ENCODE data around the gene HTRA2. TPM values are rescaled to one million over a fixed set of nuclear protein-coding genes. Genes with fewer than 3 reads are reported as not detected.

Gene HTRA2
- polyA plus RNA-seq, 1 donor: 28.8 TPM

DNA sequence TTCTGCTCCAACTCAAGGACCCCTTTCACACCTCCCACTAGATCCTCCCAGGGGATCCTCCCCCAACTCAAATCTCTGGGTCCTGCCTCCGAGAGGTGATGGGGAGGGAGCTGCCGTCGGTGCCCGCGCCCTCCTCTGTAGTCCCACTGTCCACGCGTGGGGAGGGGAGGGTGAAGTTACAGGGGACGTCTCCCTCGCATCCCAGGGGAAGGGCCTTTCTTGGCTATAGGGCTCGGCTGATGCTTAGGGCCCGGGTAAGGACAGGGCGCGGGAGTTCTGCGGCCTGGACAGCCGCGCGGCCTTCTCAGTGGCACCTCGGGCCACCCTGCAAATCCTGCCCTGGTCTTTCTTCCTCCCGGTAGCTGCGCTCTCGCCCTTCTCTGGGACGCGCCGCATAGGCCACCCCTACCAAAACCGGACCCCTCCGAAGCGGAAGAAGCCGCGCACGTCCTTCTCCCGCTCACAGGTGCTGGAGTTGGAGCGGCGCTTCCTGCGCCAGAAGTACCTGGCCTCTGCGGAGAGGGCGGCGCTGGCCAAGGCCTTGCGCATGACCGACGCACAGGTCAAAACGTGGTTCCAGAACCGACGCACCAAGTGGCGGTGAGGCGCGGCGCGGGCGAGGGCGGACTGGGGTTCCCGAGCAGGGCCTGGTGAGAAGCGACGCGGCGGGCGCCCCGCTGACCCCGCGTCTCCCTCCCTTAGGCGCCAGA lies 14.3 kb upstream of the HTRA2 start:
- no peak for DNase-seq (ENCODE audit: low read depth)

- DNase-seq (ENCODE audit: low read depth): no peak
These were observed 13.6 kb upstream of the HTRA2 start for GRCh38 chr2:74515981-74516633.

GRCh38 chr2:74516650-74517049 lies 13.1 kb upstream of the HTRA2 start:
- no peak for DNase-seq (ENCODE audit: low read depth)

DNA sequence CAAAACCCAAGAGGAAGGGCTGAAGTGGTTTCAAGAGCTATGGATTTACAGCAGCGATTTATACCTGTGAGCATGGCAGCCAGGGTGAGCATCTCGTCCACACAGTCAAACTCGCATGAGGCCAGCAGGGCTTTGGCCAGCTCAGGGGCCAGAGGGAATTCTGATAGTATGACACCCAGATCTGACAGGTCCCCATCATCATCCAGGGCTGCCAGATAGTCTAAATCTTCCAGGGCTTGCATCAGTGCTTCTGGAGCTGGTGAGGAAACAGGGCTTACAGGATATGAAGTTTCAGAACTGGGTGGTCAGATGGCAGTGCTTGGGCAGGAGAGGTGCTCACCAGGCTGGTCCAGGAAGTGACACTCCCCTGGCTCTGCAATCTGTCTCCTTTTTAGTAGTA lies 7.2 kb upstream of the HTRA2 start:
- no peak for DNase-seq (ENCODE audit: low read depth)

- DNase-seq (ENCODE audit: low read depth): no peak
These were observed 5.7 kb upstream of the HTRA2 start for GRCh38 chr2:74524005-74524404.

DNA sequence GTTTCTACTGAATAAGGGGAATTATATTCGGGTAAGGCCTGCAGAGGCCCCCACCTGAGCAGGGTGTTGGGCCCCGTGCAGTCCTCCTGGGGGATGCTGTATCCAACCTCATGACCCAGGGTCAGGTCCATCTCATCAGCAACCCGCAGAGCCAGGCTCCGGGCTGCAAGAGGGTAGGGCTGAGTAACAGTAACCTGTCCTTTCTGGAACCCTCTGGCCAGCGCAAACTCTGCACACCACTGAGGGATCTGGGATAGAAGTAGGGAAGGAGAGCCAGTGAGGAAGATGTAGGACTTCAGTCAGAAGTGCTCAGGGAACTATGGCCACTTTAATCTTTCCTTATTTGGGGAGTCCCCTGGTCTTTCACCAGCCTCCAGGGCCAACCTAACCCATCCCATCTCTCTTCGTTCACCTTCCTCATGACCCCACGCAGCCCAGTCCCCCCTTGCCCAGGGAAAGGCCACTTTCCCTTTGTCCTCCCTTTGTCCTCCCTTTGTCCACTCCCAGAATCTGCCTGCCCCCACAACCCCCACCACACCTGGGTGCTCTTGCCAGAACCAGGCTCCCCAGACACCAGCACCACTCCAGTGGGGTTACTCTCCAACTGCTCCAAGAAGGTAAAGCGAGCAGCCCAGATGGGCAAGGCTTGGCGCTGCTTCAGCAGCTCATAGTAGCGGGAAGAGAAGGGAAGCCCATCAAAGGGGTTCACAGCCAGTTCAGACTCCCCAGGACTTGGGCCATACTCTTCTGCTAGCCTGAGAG lies 4.6 kb upstream of the HTRA2 start:
- DNase-seq (ENCODE audit: low read depth): no peak

GRCh38 chr2:74525717-74526648 lies 3.8 kb upstream of the HTRA2 start, which contains the start of gene DQX1:
DQX1 (minus strand) TSS chr2:74526231; CDS start chr2:74525729, 502 bp downstream.
- no peak for DNase-seq (ENCODE audit: low read depth)

- DNase-seq (ENCODE audit: low read depth): no peak
These were observed 3.0 kb upstream of the HTRA2 start for GRCh38 chr2:74526649-74527230.

DNA sequence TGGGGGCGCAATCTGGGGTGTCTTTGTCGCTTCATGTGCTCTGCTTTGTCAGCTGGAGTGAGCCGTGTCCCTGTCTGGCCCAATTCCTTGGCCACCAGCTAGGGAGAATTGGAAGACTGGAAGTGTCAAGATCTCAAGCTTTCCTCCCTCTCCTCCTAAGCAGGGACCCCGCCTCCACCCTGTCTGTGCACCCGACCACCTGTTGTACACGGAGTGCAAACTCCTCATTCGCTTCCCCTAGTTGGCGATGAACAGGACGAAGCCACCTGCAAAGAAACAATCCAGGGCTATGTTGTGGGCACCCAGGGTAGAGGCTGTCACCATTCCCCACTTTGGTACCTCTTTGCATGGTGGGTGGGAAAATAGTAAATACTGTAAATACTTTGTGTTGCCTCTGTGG lies 2.0 kb upstream of the HTRA2 start:
- DNase-seq (ENCODE audit: low read depth): no peak

DNA sequence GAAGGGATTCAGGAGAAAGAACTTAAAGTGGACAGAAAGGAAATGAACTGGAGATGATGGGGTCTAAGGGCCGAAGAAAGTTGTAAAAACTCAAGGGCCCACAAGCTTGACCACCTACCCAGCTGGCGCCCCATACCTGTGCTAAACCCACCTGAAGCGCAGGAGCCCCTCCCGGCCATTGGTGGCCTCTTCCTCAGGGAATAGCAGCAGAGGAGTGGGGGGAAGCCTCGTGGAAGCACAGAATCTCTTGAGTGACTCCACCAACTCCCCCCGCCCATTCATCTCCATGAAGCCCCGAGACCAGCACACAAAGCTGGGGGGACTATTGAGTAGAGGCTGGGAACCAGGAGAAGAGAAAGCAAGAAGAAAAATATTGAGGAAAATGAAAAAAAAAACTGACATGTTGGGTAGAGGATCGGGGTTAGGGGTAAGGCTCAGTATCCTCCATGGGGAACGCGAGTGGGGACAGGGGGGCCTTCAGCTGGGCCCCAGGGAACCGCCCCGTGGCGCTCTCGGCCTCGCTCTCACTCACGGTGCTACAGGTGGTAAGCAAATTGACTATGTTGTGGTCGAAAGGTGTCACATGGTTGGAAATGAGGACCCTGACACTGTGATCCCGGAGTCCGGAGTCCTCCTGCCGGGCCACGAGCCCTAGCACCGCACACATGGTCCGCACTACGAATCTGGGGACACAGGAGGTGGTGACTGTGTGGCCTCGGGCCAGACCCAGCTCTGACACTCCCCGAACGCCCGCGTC lies 955 bp upstream of the HTRA2 start:
- DNase-seq (ENCODE audit: low read depth): no peak

- no peak for DNase-seq (ENCODE audit: low read depth)
These were observed 780 bp downstream of the HTRA2 start for GRCh38 chr2:74530239-74531187.

GRCh38 chr2:74531666-74532065 lies 1.9 kb downstream of the HTRA2 start:
- no peak for DNase-seq (ENCODE audit: low read depth)

- DNase-seq (ENCODE audit: low read depth): no peak
These were observed 2.5 kb downstream of the HTRA2 start for GRCh38 chr2:74532222-74532621.

DNA sequence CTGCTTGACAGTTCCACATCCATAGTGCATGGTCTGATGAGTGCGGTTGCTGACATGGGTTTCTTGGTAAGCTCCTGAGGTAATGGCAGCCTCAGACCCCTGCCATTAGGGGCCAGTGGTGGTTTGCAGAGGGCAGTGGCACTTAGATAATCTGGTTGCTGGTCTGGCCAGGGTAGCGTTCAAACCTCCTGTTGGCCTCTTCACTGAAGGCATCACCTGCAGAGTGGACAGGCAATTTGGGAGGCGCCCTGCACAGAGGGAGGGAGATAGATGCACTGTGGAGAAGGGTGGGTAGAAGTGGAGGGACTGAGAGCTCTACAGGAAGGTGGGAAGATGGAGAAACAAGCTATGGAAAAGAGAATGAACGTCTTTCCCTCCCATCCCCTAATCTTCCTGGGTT lies 3.7 kb downstream of the HTRA2 start:
- no peak for DNase-seq (ENCODE audit: low read depth)

- no peak for DNase-seq (ENCODE audit: low read depth)
These were observed 4.7 kb downstream of the HTRA2 start for GRCh38 chr2:74534411-74534810.

- DNase-seq (ENCODE audit: low read depth): no peak
These were observed 5.8 kb downstream of the HTRA2 start for GRCh38 chr2:74535440-74535965.

DNA sequence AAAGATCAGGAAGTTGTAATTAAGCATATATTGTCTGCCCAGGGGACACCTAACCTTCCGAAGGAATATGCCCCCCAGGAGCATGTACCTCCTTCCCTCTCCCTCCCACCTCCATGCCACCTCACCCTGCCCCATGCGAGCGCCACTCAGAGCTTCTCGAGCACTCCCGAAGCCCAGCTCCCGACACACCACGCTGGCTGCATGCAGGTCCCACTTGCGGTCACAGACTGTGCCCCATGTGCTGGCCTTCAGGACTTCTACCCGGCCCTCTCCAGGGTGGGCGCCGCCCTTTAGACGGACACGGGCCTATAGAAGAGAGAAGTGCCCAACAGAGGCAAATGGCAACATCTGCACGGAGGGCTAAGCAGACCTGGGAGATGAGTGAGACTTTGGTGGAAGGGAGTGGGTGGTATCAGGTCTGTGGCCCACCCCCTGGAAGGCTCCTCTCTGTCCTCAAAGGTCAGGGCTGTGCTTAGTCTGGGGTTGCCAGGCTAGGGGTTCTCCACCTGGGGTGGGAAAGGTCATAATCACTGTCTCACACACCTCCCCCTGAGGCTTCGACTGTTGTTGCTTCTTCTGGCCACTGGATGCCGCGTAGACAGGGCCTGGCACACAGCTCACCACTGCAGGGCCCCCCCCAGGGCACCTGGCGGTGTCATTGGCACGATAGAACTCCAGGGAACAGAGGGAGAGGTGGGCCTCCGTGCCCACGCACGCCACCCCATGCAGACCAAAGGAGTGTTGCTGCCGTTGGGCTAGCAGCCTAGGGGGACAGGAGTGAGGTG lies 6.6 kb downstream of the HTRA2 start:
- DNase-seq (ENCODE audit: low read depth): no peak

DNA sequence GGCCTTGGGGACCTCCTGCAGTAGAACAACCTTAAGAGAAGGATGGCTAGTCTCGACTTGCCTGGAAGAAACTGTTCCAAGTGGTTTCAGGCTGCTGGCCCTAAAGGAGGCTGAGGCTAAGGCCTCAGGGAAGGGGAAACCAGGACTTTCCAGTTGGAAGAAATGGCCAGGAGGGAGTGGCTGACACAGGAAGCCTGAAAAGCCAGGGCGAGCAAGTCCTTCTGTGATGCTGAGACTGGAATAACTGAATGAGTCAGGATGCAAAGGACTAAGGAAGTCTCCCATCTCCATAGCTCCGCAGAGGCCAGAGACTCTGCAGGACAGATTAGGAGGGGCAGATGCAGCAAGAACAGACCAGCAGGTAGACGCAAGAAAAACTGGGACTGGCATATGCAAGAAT lies 7.4 kb downstream of the HTRA2 start:
- DNase-seq (ENCODE audit: low read depth): no peak

Data from forelimb muscle (tissue), 1 donor.